Neuron (in vitro differentiated cells): ENCODE data around the gene NCEH1.
"Not testable (repeated sequence)": the region's sequence is repeated elsewhere in the genome, so short reads cannot be mapped to it uniquely, and the experiment has no call there.

Source experiments
- H2AFZ ChIP-seq: one replicate; pipeline ENCODE4 v1.6.1; 2013; ENCODE audit warnings: low read depth, mild to moderate bottlenecking, inconsistent platforms, low read length, moderate library complexity
- H3K27me3 ChIP-seq: one replicate; pipeline ENCODE4 v1.6.1; 2013; ENCODE audit warnings: low read length; ENCODE audit not compliant: insufficient read depth
- H3K36me3 ChIP-seq: one replicate; pipeline ENCODE4 v1.6.1; 2013; ENCODE audit warnings: low read length; ENCODE audit not compliant: insufficient read depth
- H3K4me1 ChIP-seq: one replicate; pipeline ENCODE4 v1.6.1; 2013; ENCODE audit warnings: low read length; ENCODE audit not compliant: insufficient read depth
- H3K4me3 ChIP-seq: 2 replicates; pipeline ENCODE4 v1.5.1; 2013; ENCODE audit warnings: mild to moderate bottlenecking, low read length, moderate library complexity
- H3K9me3 ChIP-seq: one replicate; pipeline ENCODE4 v1.6.1; 2013; ENCODE audit warnings: low read length

Gene NCEH1

DNA sequence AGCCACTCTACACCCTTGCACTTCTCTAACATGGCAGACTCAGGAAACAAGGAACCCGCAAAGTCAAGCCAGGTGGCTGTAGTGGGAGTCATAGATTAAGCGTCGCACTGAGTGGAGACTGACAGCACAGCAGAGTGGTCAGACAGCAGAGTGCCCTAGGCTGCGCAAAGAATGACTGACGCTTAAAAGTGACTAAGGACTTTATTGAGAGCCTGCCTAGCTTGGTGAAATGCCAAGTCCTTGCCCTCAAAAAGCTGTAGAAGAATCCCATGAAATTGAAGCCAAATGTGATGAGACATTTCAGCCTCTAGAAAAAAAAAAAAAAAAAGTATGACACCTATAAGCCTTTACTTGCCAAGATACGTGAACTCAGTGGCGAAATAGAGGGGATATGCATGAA lies 30.2 kb downstream of the NCEH1 start:
- Histone ChIP-seq H3K36me3 (no peaks in the 10 kb centered on the region), H2AFZ (no peak overlapping the region), H3K4me1 (peaks cover 19% of the 10 kb centered on the region), H3K9me3 (no peaks in the 10 kb centered on the region), H3K27me3 (no peaks in the 10 kb centered on the region), H3K4me3 (no peak overlapping the region)

- no peaks in the 10 kb centered on the region for H3K27me3 ChIP-seq
- H3K9me3 ChIP-seq, result no peaks in the 10 kb centered on the region
- no peak overlapping the region for H3K4me3 ChIP-seq
- no peak overlapping the region for H2AFZ ChIP-seq
- peaks cover 19% of the 10 kb centered on the region for H3K4me1 ChIP-seq
- no peaks in the 10 kb centered on the region for H3K36me3 ChIP-seq
Observed at GRCh38 chr3:172679599-172679998, 31.3 kb downstream of the NCEH1 start.

DNA sequence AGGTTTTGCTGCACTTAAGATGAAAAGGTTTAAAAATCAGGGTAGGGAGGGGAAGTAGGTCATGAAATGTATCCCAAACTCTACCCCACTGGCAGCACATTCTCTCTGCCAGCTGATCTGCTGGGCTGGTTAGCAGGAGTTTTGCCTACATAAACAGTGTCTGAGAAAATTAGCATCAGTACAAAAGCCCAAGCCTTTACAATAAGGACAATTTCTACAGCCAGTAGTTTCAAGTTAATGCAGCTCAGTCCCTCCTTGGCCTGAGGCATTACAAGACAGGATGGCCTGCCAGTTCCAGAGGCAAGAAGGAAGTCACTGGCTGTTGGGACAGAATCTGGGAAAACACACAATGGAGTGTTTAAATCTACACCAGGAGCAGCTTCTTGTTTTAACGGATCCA lies 32.8 kb downstream of the NCEH1 start:
- no peaks in the 10 kb centered on the region for H3K27me3 ChIP-seq
- H3K36me3 ChIP-seq, result no peaks in the 10 kb centered on the region
- H2AFZ ChIP-seq, result no peak overlapping the region
- no peaks in the 10 kb centered on the region for H3K9me3 ChIP-seq
- no peak overlapping the region for H3K4me3 ChIP-seq
- peaks cover 19% of the 10 kb centered on the region for H3K4me1 ChIP-seq

GRCh38 chr3:172676196-172676922 lies 34.5 kb downstream of the NCEH1 start:
- Histone ChIP-seq H3K4me1 (peaks cover 19% of the 10 kb centered on the region), H3K36me3 (no peaks in the 10 kb centered on the region), H3K4me3 (no peak overlapping the region), H3K9me3 (no peaks in the 10 kb centered on the region), H2AFZ (no peak overlapping the region), H3K27me3 (no peaks in the 10 kb centered on the region)

DNA sequence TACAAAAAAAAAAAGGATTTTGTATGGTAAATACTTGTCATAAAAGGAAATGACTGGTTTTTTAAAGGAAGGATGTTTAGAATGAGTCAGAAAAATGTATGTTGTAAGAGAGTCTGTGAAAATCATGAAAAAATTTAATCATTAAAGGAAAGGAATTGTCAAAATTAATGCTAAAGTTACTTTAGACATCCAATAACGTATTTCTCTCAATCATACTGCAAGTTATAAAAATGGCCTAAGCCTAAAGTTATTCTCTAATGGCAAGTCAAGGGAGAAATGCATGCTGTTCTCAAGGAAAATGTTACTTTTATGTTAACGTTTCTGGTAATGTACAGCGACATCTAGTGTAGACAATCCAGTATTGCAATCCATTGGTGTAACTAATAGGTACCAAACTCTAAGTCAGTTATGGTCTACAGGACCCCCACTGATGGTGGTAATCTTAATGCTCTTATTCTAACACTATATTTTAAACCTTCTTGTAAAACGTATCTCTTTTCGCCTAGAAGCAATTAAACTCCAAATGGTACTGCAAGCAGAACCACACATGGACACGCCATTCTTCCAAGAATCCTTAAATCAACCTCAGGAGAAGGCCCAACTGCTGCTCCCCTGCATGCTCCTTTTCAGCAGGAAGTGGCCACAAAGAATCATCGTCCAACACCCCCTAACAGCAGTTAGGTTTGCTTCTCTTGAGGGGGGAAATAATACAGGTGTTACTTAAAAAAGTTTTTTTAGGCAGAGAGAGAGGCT lies 35.2 kb downstream of the NCEH1 start:
- H2AFZ ChIP-seq, result no peak overlapping the region
- H3K9me3 ChIP-seq, result no peaks in the 10 kb centered on the region
- peaks cover 19% of the 10 kb centered on the region for H3K4me1 ChIP-seq
- no peak overlapping the region for H3K4me3 ChIP-seq
- no peaks in the 10 kb centered on the region for H3K36me3 ChIP-seq
- H3K27me3 ChIP-seq, result no peaks in the 10 kb centered on the region

GRCh38 chr3:172673210-172673679 lies 37.6 kb downstream of the NCEH1 start:
- Histone ChIP-seq H2AFZ (no peak overlapping the region), H3K27me3 (no peaks in the 10 kb centered on the region), H3K9me3 (no peaks in the 10 kb centered on the region), H3K4me1 (peaks cover 17% of the 10 kb centered on the region), H3K4me3 (no peak overlapping the region), H3K36me3 (no peaks in the 10 kb centered on the region)

- H2AFZ ChIP-seq, result no peak overlapping the region
- no peak overlapping the region for H3K4me3 ChIP-seq
- no peaks in the 10 kb centered on the region for H3K9me3 ChIP-seq
- no peaks in the 10 kb centered on the region for H3K4me1 ChIP-seq
- H3K27me3 ChIP-seq, result no peaks in the 10 kb centered on the region
- H3K36me3 ChIP-seq, result no peaks in the 10 kb centered on the region
Observed at GRCh38 chr3:172669021-172669420, 41.8 kb downstream of the NCEH1 start.

- Histone ChIP-seq H3K4me3 (no peak overlapping the region), H3K4me1 (no peaks in the 10 kb centered on the region), H3K27me3 (no peaks in the 10 kb centered on the region), H2AFZ (no peak overlapping the region), H3K9me3 (no peaks in the 10 kb centered on the region), H3K36me3 (no peaks in the 10 kb centered on the region)
Observed at GRCh38 chr3:172666873-172667694, 43.8 kb downstream of the NCEH1 start.

DNA sequence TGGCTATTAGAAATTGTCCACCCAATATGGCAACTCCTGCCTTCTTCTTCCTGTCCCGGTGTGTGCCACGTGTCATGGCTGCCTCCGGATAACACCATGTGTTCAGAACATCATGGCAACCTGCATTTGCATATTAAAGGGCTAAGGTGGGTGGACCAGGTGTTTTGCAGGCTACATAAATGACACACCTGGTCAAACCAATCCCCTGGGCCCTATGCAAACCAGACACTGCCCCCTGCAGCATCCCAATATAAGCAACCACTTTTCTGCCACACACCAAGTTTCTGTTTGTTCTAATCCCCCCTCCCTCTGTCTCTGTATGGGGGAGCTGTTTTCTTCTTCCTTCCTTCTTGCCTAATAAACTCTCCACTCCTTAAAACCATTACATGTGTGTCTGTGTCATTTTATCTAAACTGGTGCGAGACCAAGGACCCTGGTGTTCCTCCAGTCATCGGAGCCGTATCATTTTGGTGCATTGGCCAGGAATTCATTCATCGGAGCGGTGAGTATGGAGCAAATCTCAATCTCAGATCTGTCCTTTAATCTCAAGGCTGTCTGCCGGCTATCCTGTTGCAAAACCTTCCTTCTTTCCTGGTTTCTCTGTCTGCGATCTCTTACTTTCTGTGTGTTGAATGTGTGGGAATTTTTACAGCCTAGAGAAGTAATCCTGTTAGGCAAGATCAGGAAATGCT lies 44.5 kb downstream of the NCEH1 start:
- no peak overlapping the region for H3K4me3 ChIP-seq
- H3K36me3 ChIP-seq, result no peaks in the 10 kb centered on the region
- H3K27me3 ChIP-seq, result no peaks in the 10 kb centered on the region
- no peak overlapping the region for H2AFZ ChIP-seq
- H3K9me3 ChIP-seq, result no peaks in the 10 kb centered on the region
- H3K4me1 ChIP-seq, result no peaks in the 10 kb centered on the region

- not testable (repeated sequence) for H3K27me3 ChIP-seq, H2AFZ ChIP-seq, H3K36me3 ChIP-seq, H3K4me3 ChIP-seq, H3K4me1 ChIP-seq, H3K9me3 ChIP-seq
Observed at GRCh38 chr3:172665510-172665909, 45.4 kb downstream of the NCEH1 start.

DNA sequence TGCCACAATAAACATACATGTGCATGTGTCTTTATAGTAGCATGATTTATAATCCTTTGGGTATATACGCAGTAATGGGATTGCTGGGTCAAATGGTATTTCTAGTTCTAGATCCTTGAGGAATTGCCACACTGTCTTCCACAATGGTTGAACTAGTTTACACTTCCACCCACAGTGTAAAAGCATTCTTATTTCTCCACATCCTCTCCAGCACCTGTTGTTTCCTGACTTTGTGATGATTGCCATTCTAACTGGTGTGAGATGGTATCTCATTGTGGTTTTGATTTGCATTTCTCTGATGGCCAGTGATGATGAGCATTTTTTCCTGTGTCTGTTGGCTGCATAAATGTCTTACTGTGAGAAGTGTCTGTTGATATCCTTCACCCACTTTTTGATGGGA lies 50.4 kb downstream of the NCEH1 start:
- H3K4me3 ChIP-seq, H3K27me3 ChIP-seq, H3K9me3 ChIP-seq, H3K4me1 ChIP-seq, H3K36me3 ChIP-seq, H2AFZ ChIP-seq: not testable (repeated sequence)

- Histone ChIP-seq H3K9me3 (no peaks in the 10 kb centered on the region), H3K4me1 (no peaks in the 10 kb centered on the region), H3K4me3 (no peak overlapping the region), H3K27me3 (no peaks in the 10 kb centered on the region), H3K36me3 (no peaks in the 10 kb centered on the region), H2AFZ (no peak overlapping the region)
Observed at GRCh38 chr3:172659246-172660002, 51.4 kb downstream of the NCEH1 start.
